Panc1 (cell line): ENCODE data around the gene HSD17B10. TPM values are rescaled to one million over a fixed set of nuclear protein-coding genes. Genes with fewer than 3 reads are reported as not detected.

Experiments used
- ATAC-seq: fragments of 200-7000 bp; cut with Tn5 transposase; 2 replicates; pipeline ENCODE4 v1.9.1; 2020; ENCODE audit warnings: mild to moderate bottlenecking, moderate library complexity
- BruUV-seq: library from RNA; stranded (reverse); fragments of 400-500 nt; replicated peaks from 2 replicates; lab custom pipeline; 2021; lab: Mats Ljungman, UMichigan
- CTCF ChIA-PET: fragments of 300-600 bp; sonication (Branson Sonifier 250); formaldehyde crosslinking; loops from one replicate; lab custom pipeline; 2022; ENCODE audit warnings: antibody characterized with exemption; lab: Charles Lee
- POLR2A ChIA-PET: fragments of 300-600 bp; sonication (Branson Sonifier 250); formaldehyde crosslinking; loops from one replicate; lab custom pipeline; 2022; ENCODE audit warnings: antibody characterized with exemption; lab: Charles Lee
- DNase-seq: peaks from one replicate; pipeline ENCODE4 v3.0.0-alpha.2; 2010; ENCODE audit warnings: low read depth, low spot score
- H3K27ac ChIP-seq: 2 replicates; pipeline ENCODE4 v1.5.1; 2011; ENCODE audit warnings: mild to moderate bottlenecking, low read length, inconsistent platforms
- H3K27me3 ChIP-seq: fragments of 200-500 bp; sonication (Bioruptor generic); 2 replicates; pipeline ENCODE4 v1.6.0; 2014; ENCODE audit warnings: low read length, inconsistent platforms; ENCODE audit not compliant: control insufficient read depth, insufficient read depth
- H3K36me3 ChIP-seq: fragments of 200-500 bp; sonication (Bioruptor generic); 2 replicates; pipeline ENCODE4 v1.5.1; 2014; ENCODE audit warnings: inconsistent platforms, mild to moderate bottlenecking, low read length, moderate library complexity; ENCODE audit not compliant: control insufficient read depth, insufficient read depth
- H3K4me1 ChIP-seq: 2 replicates; pipeline ENCODE4 v1.5.1; 2011; ENCODE audit warnings: inconsistent platforms, mild to moderate bottlenecking, low read length, moderate library complexity; ENCODE audit not compliant: control insufficient read depth, insufficient read depth
- H3K4me3 ChIP-seq, 2 experiments: 2 replicates each; pipeline ENCODE4 v1.5.1; 2011 to 2012; ENCODE audit warnings: low read depth in 2 of 2, low read length in 2 of 2, mild to moderate bottlenecking in 2 of 2, inconsistent platforms in 1 of 2, moderate library complexity in 1 of 2
- H3K9me3 ChIP-seq: fragments of 200-500 bp; sonication (Bioruptor generic); 2 replicates; pipeline ENCODE4 v1.5.1; 2014; ENCODE audit warnings: low read depth, mild to moderate bottlenecking, inconsistent platforms, low read length, moderate library complexity; ENCODE audit not compliant: control insufficient read depth, insufficient read depth
- POLR2AphosphoS5 ChIP-seq: IDR thresholded peaks from 2 replicates; pipeline ENCODE4 v1.6.1; 2012; ENCODE audit warnings: mild to moderate bottlenecking, low read depth, low read length, moderate library complexity
- REST ChIP-seq, 2 experiments: IDR thresholded peaks; 2 replicates each; pipeline ENCODE4 v1.6.1; 2011 to 2012; ENCODE audit warnings: low read depth in 2 of 2, control low read depth in 1 of 2, low read length in 1 of 2, mild to moderate bottlenecking in 1 of 2, moderate library complexity in 1 of 2; ENCODE audit not compliant: insufficient read depth in 1 of 2
- SIN3A ChIP-seq: IDR thresholded peaks from 2 replicates; pipeline ENCODE4 v1.6.1; 2012; ENCODE audit warnings: low read depth, mild to moderate bottlenecking, low read length, moderate library complexity, borderline replicate concordance; ENCODE audit not compliant: insufficient read depth
- TCF7L2 ChIP-seq: IDR thresholded peaks from 2 replicates; pipeline ENCODE4 v1.6.1; 2011; ENCODE audit warnings: mild to moderate bottlenecking, low read depth, low read length, inconsistent platforms
- in situ Hi-C: cut with HindIII; loops from 2 replicates; pipeline ENCODE4 v1.10.0; 2016; ENCODE audit warnings: low sequenced_read_pairs, low pct_unique_long_range_greater_than_20kb
- intact Hi-C: fragments of 100-400 bp; cut with micrococcal nuclease; formaldehyde crosslinking; loops from one replicate; pipeline ENCODE4 v1.10.0; 2022; ENCODE audit not compliant: unreplicated experiment
- total RNA-seq: library from RNA; stranded (reverse); gene quantifications from one replicate; pipeline ENCODE4 v1.2.1, GENCODE V29; 2021; ENCODE audit not compliant: unreplicated experiment
- TF ChIP-seq, protein P1 (sequence below): fragments of 450-650 bp; IDR thresholded peaks from 2 replicates; pipeline ENCODE4 v1.5.1; 2017; ENCODE audit warnings: mild to moderate bottlenecking

HSD17B10 gene
- total RNA-seq, 1 experiment from 2014 or later: 216 TPM

GRCh38 chrX:53442322-53442631 is 8.1 kb upstream of the HSD17B10 start:
- DNase-seq (no peak), ATAC-seq (no peak)
- in situ Hi-C loops (no loop called here), intact Hi-C loops (no loop called here)
- H3K27me3 ChIP-seq: no peaks in the 10 kb centered on the region
- ChIA-PET CTCF (no interaction called here), POLR2A (interaction anchor here (0.7 kb wide), 1 partner anchor 22 kb away, joined by 5 read pairs; no protein-coding TSS in a partner anchor)
- H3K4me1 ChIP-seq: peaks cover 7% of the 10 kb centered on the region
- TF ChIP-seq POLR2AphosphoS5 (no peak), SIN3A (no peak), REST (IDR thresholded peaks at IDR 0.05; ENCODE audit: insufficient read depth in 1 of 2, low read depth in 2 of 2, low read length in 1 of 2) (no peak), TCF7L2 (no peak)
- TF ChIP-seq, protein P1, sequence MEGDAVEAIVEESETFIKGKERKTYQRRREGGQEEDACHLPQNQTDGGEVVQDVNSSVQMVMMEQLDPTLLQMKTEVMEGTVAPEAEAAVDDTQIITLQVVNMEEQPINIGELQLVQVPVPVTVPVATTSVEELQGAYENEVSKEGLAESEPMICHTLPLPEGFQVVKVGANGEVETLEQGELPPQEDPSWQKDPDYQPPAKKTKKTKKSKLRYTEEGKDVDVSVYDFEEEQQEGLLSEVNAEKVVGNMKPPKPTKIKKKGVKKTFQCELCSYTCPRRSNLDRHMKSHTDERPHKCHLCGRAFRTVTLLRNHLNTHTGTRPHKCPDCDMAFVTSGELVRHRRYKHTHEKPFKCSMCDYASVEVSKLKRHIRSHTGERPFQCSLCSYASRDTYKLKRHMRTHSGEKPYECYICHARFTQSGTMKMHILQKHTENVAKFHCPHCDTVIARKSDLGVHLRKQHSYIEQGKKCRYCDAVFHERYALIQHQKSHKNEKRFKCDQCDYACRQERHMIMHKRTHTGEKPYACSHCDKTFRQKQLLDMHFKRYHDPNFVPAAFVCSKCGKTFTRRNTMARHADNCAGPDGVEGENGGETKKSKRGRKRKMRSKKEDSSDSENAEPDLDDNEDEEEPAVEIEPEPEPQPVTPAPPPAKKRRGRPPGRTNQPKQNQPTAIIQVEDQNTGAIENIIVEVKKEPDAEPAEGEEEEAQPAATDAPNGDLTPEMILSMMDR: no peak
- no TSS peak for BruUV-seq
- peak overlapping the region; percentile 86 for H3K27ac ChIP-seq
- no peaks in the 10 kb centered on the region for H3K36me3 ChIP-seq
- H3K4me3 ChIP-seq: peak overlapping the region; percentile 51 to 63
- H3K9me3 ChIP-seq: no peaks in the 10 kb centered on the region

DNA sequence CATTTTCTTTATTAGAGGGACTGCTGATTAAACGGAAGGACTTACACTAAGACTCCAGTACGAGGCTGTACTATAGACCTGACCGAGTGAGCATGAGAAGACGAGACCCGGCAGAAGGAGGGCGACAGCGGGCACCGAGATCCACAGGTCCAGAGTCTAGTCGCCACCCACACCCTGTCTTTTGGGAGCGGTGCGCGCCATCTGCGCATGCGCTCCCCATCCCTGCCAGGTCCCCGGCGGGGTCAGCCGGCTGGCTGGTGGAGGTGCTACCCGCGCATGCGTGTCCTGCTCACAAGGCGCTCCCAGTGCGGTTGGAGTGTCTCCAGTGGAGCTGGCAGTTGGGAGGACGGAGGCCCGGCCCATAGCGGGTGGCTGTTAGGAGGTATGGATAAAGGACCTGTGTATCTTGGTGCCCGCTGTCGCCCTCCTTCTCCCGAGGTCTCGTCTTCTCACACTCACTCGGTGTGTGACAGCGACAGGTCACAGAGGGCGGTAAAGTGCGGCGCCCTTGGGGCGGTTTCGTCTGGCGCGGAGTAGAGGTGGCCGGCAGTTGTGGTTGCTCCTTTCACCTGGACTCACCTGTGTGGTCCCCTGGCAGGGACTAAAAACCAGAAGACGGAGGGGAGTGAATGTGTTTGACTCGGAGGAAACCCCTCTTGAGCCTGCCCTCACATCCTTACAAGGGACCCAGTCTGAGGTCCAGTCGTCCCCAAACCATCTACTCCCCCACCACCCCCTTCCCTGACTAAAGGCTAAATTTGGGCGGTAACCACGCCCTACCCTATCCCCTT is 7.6 kb upstream of the HSD17B10 start:
- ChIA-PET CTCF (no interaction called here), POLR2A (no interaction called here)
- in situ Hi-C loops (no loop called here), intact Hi-C loops (no loop called here)
- Histone ChIP-seq H3K4me1 (peaks cover 7% of the 10 kb centered on the region), H3K9me3 (no peaks in the 10 kb centered on the region), H3K27me3 (no peaks in the 10 kb centered on the region), H3K36me3 (no peaks in the 10 kb centered on the region), H3K4me3 (peak overlapping the region; percentile 51 to 63), H3K27ac (peak overlapping the region; percentile 86)
- peak; percentile 90 for ATAC-seq
- TF ChIP-seq POLR2AphosphoS5 (peak; percentile 76; the same call in 1 of the 2 replicates), SIN3A (no peak), REST (IDR thresholded peaks at IDR 0.05; ENCODE audit: insufficient read depth in 1 of 2, low read depth in 2 of 2, low read length in 1 of 2) (no peak)
- TF ChIP-seq, protein P1: no peak
- no peak for DNase-seq
- no TSS peak for BruUV-seq
